Measurements from ENCODE around the gene ITGA3. TPM values are rescaled to one million over a fixed set of nuclear protein-coding genes. Genes with fewer than 3 reads are reported as not detected.
"Not testable (repeated sequence)": the region's sequence is repeated elsewhere in the genome, so short reads cannot be mapped to it uniquely, and the experiment has no call there.

Gene ITGA3
- total RNA-seq, 6 experiments from 2014 or later, result 272 to 319 (median 288) TPM

- Mint-ChIP-seq H3K27me3 (ENCODE audit: insufficient read depth) (peaks cover 12% of the 10 kb centered on the region), H3K4me1 (ENCODE audit: low read depth) (peaks cover 83% of the 10 kb centered on the region), H3K36me3 (ENCODE audit: low read depth) (peaks cover 33% of the 10 kb centered on the region), H3K9me3 (no peaks in the 10 kb centered on the region), H3K27ac (peak overlapping the region; percentile 99), H3K4me3 (peak overlapping the region; percentile 95)
- no peak for DNase-seq
- no peak for TF ChIP-seq CTCF (IDR thresholded peaks at IDR 0.05)
These were observed 2.5 kb downstream of the ITGA3 start for GRCh38 chr17:50058296-50058953.

GRCh38 chr17:50059256-50059655 is 3.3 kb downstream of the ITGA3 start:
- DNase-seq, result no peak
- peak overlapping the region; percentile 95 for H3K4me3 Mint-ChIP-seq
- TF ChIP-seq CTCF (IDR thresholded peaks at IDR 0.05), result no peak
- no peaks in the 10 kb centered on the region for H3K9me3 Mint-ChIP-seq
- peak overlapping the region; percentile 99 for H3K27ac Mint-ChIP-seq
- H3K4me1 Mint-ChIP-seq (ENCODE audit: low read depth), result peaks cover 83% of the 10 kb centered on the region
- peaks cover 35% of the 10 kb centered on the region for H3K36me3 Mint-ChIP-seq (ENCODE audit: low read depth)
- H3K27me3 Mint-ChIP-seq (ENCODE audit: insufficient read depth), result peaks cover 14% of the 10 kb centered on the region

- TF ChIP-seq CTCF (IDR thresholded peaks at IDR 0.05), result no peak
- H3K4me3 Mint-ChIP-seq, result peak overlapping the region; percentile 95
- no peaks in the 10 kb centered on the region for H3K9me3 Mint-ChIP-seq
- H3K36me3 Mint-ChIP-seq (ENCODE audit: low read depth), result peaks cover 35% of the 10 kb centered on the region
- no peak for DNase-seq
- H3K4me1 Mint-ChIP-seq (ENCODE audit: low read depth), result peaks cover 85% of the 10 kb centered on the region
- H3K27me3 Mint-ChIP-seq (ENCODE audit: insufficient read depth), result peaks cover 14% of the 10 kb centered on the region
- H3K27ac Mint-ChIP-seq, result peak overlapping the region; percentile 99
These were observed 3.9 kb downstream of the ITGA3 start for GRCh38 chr17:50059759-50060273.

GRCh38 chr17:50060951-50061712 is 5.2 kb downstream of the ITGA3 start:
- Mint-ChIP-seq H3K27ac (peak overlapping the region; percentile 99), H3K4me1 (ENCODE audit: low read depth) (peaks cover 90% of the 10 kb centered on the region), H3K36me3 (ENCODE audit: low read depth) (peaks cover 42% of the 10 kb centered on the region), H3K27me3 (ENCODE audit: insufficient read depth) (peaks cover 12% of the 10 kb centered on the region), H3K9me3 (no peaks in the 10 kb centered on the region), H3K4me3 (peak overlapping the region; percentile 95)
- DNase-seq, result peak; percentile 62
- TF ChIP-seq CTCF (IDR thresholded peaks at IDR 0.05), result no peak

GRCh38 chr17:50061713-50062045 is 5.8 kb downstream of the ITGA3 start:
- Mint-ChIP-seq H3K4me3 (peak overlapping the region; percentile 95), H3K4me1 (ENCODE audit: low read depth) (peaks cover 95% of the 10 kb centered on the region), H3K36me3 (ENCODE audit: low read depth) (peaks cover 45% of the 10 kb centered on the region), H3K27ac (peak overlapping the region; percentile 99)
- DNase-seq; H3K27me3 Mint-ChIP-seq (ENCODE audit: insufficient read depth); H3K9me3 Mint-ChIP-seq: not testable (repeated sequence)

Data from HFFc6 (cell line).